B cell (primary cell): ENCODE data around the gene AGPAT1. TPM values are rescaled to one million over a fixed set of nuclear protein-coding genes. Genes with fewer than 3 reads are reported as not detected.

Experiments
- ATAC-seq: fragments of 200-7000 bp; cut with Tn5 transposase; one replicate; pipeline ENCODE4 v1.10.0; 2021; ENCODE audit warnings: low read depth, mild to moderate bottlenecking, moderate number of reproducible peaks, moderate library complexity
- CTCF ChIA-PET: fragments of 350-600 bp; sonication (Branson Sonifier 250); formaldehyde crosslinking; loops from one replicate; lab custom pipeline; 2021; ENCODE audit warnings: antibody characterized with exemption, inconsistent platforms; lab: Charles Lee
- POLR2A ChIA-PET: fragments of 350-600 bp; sonication (Branson Sonifier 250); formaldehyde crosslinking; loops from one replicate; lab custom pipeline; 2021; ENCODE audit warnings: antibody characterized with exemption; lab: Charles Lee
- DNase-seq: peaks from one replicate; pipeline ENCODE4 v3.0.0; 2013
- H2AFZ ChIP-seq: 2 replicates; pipeline ENCODE4 v1.6.1; 2012; ENCODE audit warnings: mild to moderate bottlenecking, low read depth, low read length; ENCODE audit not compliant: insufficient read depth, poor library complexity, severe bottlenecking
- H3K27ac ChIP-seq, 2 donors: 1 replicate in 1 of 2; 2 replicates in 1 of 2; pipeline ENCODE4 v1.5.1; 2012 to 2013; ENCODE audit warnings: low read length in 2 of 2, mild to moderate bottlenecking in 2 of 2, moderate library complexity in 1 of 2
- H3K27me3 ChIP-seq, 4 experiments: fragments of 200-600 bp in 1 of 4; sonication (generic) in 1 of 4; replicated peaks in 1 of 4; 1 replicate in 2 of 4; 2 replicates in 2 of 4; pipeline versions ENCODE4 v1.6.1 to v1.7.0; 2013 to 2016; ENCODE audit warnings: low read length in 3 of 4, mild to moderate bottlenecking in 2 of 4, mixed read lengths in 1 of 4, moderate library complexity in 1 of 4; ENCODE audit not compliant: insufficient read depth in 4 of 4, control insufficient read depth in 3 of 4; ENCODE audit errors: control extremely low read depth in 1 of 4
- H3K36me3 ChIP-seq, 2 experiments: replicated peaks in 1 of 2; 1 replicate in 1 of 2; 2 replicates in 1 of 2; pipeline versions ENCODE4 v1.6.1 to v1.7.1; 2013; ENCODE audit warnings: low read length in 1 of 2; ENCODE audit not compliant: insufficient read depth in 2 of 2, control insufficient read depth in 1 of 2; ENCODE audit errors: control extremely low read depth in 1 of 2, extremely low read depth in 1 of 2
- H3K4me1 ChIP-seq, 2 donors: fragments of 200-600 bp in 1 of 2; sonication (generic) in 1 of 2; 1 replicate in 1 of 2; 2 replicates in 1 of 2; pipeline versions ENCODE4 v1.5.1 to v1.6.1; 2013 to 2017; ENCODE audit warnings: low read length in 2 of 2; ENCODE audit not compliant: control insufficient read depth in 2 of 2, insufficient read depth in 2 of 2
- H3K4me2 ChIP-seq: replicated peaks from 2 replicates; pipeline ENCODE3; 2012; ENCODE audit warnings: mild to moderate bottlenecking, low read depth, low read length; ENCODE audit not compliant: poor library complexity, severe bottlenecking
- H3K4me3 ChIP-seq, 5 experiments: fragments of 200-600 bp in 1 of 5; sonication (generic) in 1 of 5; 1 replicate in 3 of 5; 2 replicates in 2 of 5; pipeline versions ENCODE4 v1.5.1 to v1.7.0; 2011 to 2016; ENCODE audit warnings: low read length in 4 of 5, mild to moderate bottlenecking in 4 of 5, low read depth in 2 of 5, control low read depth in 1 of 5, moderate library complexity in 1 of 5; ENCODE audit not compliant: insufficient read depth in 1 of 5; ENCODE audit errors: control extremely low read depth in 1 of 5, extremely low read depth in 1 of 5
- H3K79me2 ChIP-seq: fragments of 200-600 bp; sonication (generic); one replicate; pipeline ENCODE4 v1.6.0; 2016; ENCODE audit warnings: low read length; ENCODE audit not compliant: control insufficient read depth, insufficient read depth
- H3K9ac ChIP-seq: fragments of 200-600 bp; sonication (generic); 2 replicates; pipeline ENCODE4 v1.6.1; 2017; ENCODE audit warnings: mild to moderate bottlenecking, low read length, moderate library complexity
- H3K9me3 ChIP-seq, 3 donors: one replicate each; pipeline versions ENCODE4 v1.6.1 to v1.7.1; 2013; ENCODE audit warnings: low read length in 2 of 3; ENCODE audit not compliant: control insufficient read depth in 2 of 3, insufficient read depth in 1 of 3; ENCODE audit errors: control extremely low read depth in 1 of 3
- H4K20me1 ChIP-seq: 2 replicates; pipeline ENCODE4 v1.6.0; 2012; ENCODE audit warnings: mild to moderate bottlenecking, low read length; ENCODE audit not compliant: insufficient read depth, control insufficient read depth, poor library complexity, severe bottlenecking
- H3K27ac Mint-ChIP-seq: one replicate; pipeline ENCODE4 v1.8.0; 2021; ENCODE audit warnings: mixed read lengths
- H3K27me3 Mint-ChIP-seq: one replicate; pipeline ENCODE4 v1.8.0; 2021; ENCODE audit warnings: mixed read lengths
- H3K4me1 Mint-ChIP-seq: one replicate; pipeline ENCODE4 v1.8.0; 2021; ENCODE audit warnings: mixed read lengths
- H3K4me3 Mint-ChIP-seq: one replicate; pipeline ENCODE4 v1.8.0; 2021; ENCODE audit warnings: mixed read lengths
- H3K9me3 Mint-ChIP-seq: one replicate; pipeline ENCODE4 v1.8.0; 2022; ENCODE audit warnings: mixed read lengths; ENCODE audit not compliant: insufficient read depth
- EZH2 ChIP-seq: IDR thresholded peaks from 2 replicates; pipeline ENCODE4 v1.6.1; 2012; ENCODE audit warnings: borderline replicate concordance, low read depth, mild to moderate bottlenecking, moderate library complexity, low read length; ENCODE audit not compliant: insufficient read depth, poor library complexity, severe bottlenecking
- WGBS: methylation state at CpG from one replicate; pipeline ENCODE4 v1.1.5; 2013; ENCODE audit warnings: missing lambda C conversion rate; ENCODE audit not compliant: insufficient coverage; 5-methylcytosine and 5-hydroxymethylcytosine counted together
- intact Hi-C: fragments of 100-400 bp; cut with micrococcal nuclease; formaldehyde crosslinking; loops from one replicate; pipeline ENCODE4 v1.10.0; 2022
- polyA plus RNA-seq: library from polyadenylated mRNA; depleted of rRNA; stranded (reverse); fragments of >200 nt; gene quantifications from 2 replicates; pipeline ENCODE4 v1.2.3, GENCODE V29; 2012
- total RNA-seq, 2 donors: library from RNA; stranded (reverse); fragments of 120-200 nt in 1 of 2; gene quantifications; 1 replicate in 1 of 2; 2 replicates in 1 of 2; pipeline versions ENCODE4 v1.2.3 to v1.2.4, GENCODE V29; 2013 to 2022
- TF ChIP-seq, protein P1 (sequence below): fragments of 200-600 bp; IDR thresholded peaks from one replicate; pipeline ENCODE4 v1.8.0; 2022; ENCODE audit warnings: antibody characterized with exemption, mild to moderate bottlenecking

The AGPAT1 gene
- total and polyA plus RNA-seq, 2 donors (not counting 1 experiment from before 2014, with no cell fraction given) = 29.8 to 37.1 TPM

DNA sequence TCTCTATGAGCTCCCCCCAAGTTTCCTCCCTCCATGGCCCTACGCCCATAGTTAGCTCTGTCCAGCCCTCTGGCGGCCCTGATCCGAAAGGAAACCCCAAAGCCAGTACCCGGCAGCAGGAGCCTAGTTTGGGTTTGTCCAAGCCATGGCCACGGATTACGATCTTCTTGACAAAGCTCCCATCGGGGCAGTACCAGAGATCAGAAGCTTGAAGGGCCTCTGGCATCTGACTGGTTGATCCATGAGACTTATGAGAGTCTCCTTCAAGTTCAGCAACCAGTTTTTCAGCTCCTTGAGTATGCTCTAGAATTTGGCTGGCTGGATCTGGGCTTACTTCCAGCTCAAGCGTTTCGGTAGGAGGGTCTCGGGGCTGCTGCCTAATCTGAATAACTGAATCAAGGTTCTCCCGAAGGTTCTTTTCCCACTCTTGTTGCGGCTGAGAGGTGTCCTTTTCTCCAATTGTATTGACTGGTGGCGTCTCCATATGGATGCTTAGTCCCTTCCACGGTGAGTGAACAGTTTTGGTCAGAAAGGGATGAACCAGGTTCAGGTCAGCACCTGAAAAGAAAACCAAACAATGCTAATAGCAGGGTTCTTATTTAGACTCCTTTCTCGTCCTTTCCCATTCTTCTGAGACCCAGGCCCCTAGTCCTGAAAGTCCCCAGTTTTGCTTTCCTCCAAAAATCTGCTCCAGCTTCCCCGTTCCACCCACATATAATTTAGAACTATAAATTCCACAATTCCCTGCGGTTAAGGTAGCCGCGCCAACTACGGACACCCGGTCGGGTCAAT, 46.4 kb downstream of the AGPAT1 start:
- TF ChIP-seq, protein P1, sequence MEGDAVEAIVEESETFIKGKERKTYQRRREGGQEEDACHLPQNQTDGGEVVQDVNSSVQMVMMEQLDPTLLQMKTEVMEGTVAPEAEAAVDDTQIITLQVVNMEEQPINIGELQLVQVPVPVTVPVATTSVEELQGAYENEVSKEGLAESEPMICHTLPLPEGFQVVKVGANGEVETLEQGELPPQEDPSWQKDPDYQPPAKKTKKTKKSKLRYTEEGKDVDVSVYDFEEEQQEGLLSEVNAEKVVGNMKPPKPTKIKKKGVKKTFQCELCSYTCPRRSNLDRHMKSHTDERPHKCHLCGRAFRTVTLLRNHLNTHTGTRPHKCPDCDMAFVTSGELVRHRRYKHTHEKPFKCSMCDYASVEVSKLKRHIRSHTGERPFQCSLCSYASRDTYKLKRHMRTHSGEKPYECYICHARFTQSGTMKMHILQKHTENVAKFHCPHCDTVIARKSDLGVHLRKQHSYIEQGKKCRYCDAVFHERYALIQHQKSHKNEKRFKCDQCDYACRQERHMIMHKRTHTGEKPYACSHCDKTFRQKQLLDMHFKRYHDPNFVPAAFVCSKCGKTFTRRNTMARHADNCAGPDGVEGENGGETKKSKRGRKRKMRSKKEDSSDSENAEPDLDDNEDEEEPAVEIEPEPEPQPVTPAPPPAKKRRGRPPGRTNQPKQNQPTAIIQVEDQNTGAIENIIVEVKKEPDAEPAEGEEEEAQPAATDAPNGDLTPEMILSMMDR = no peak
- TF ChIP-seq EZH2 = no peak
- Mint-ChIP-seq H3K4me3 (peak overlapping the region; percentile 94), H3K9me3 (no peaks in the 10 kb centered on the region), H3K4me1 (peaks cover 41% of the 10 kb centered on the region), H3K27me3 (peaks cover 7% of the 10 kb centered on the region), H3K27ac (peak overlapping the region; percentile 89)
- ATAC-seq = no peak
- Histone ChIP-seq H3K4me3 (peak overlapping the region; percentile 14 to 87 (median 80)), H3K9me3 (peaks cover 0 to 2% (median 0%) of the 10 kb centered on the region in 3 donors), H3K4me1 (peaks cover 26 to 36% of the 10 kb centered on the region in 2 donors), H3K79me2 (peaks cover 40% of the 10 kb centered on the region), H3K27me3 (no peaks in the 10 kb centered on the region), H2AFZ (peak overlapping the region; percentile 81), H3K27ac (peak overlapping the region; percentile 46 to 87), H3K4me2 (peak overlapping the region; percentile 79), H3K9ac (peak overlapping the region; percentile 79), H4K20me1 (peaks cover 6% of the 10 kb centered on the region), H3K36me3 (peaks cover 5 to 24% of the 10 kb centered on the region in 2 experiments)
- WGBS = 51% methylated on average over 22 of the region's 22 CpGs
- intact Hi-C loops = loop anchor here (1.0 to 10.0 kb wide), 3 partner anchors 25 to 665 kb away; partner anchors contain the start of gene PPT2
- ChIA-PET POLR2A (interaction anchor here (0.5 to 2.0 kb wide), 9 partner anchors 9 to 157 kb away, joined by 3 to 15 read pairs (median 8); partner anchors contain the start of genes DXO and GPSM3), CTCF (interaction anchor here (0.8 to 4.8 kb wide), 6 partner anchors 11 to 126 kb away, joined by 3 to 40 read pairs (median 6); partner anchors contain the start of gene GPSM3)
- no peak for DNase-seq
